AML-193 (cell line): ENCODE results near the gene GPR150.

Source experiments
- DNase-seq, 2 experiments: peaks; one replicate each; lab custom pipeline; 2025; lab: John Stamatoyannopoulos, UW

The GPR150 gene

GRCh38 chr5:95620030-95620869 is at the start of gene GPR150:
GPR150 (plus strand) TSS chr5:95620087; CDS start chr5:95620276, 189 bp downstream.
- DNase-seq, result peak; percentile 33 to 44

- DNase-seq, result no peak
Measured at GRCh38 chr5:95572016-95572415, 47.9 kb upstream of the GPR150 start.

GRCh38 chr5:95581576-95581975 is 38.3 kb upstream of the GPR150 start:
- no peak for DNase-seq

- DNase-seq, result no peak
Measured at GRCh38 chr5:95583992-95584391, 35.9 kb upstream of the GPR150 start.

GRCh38 chr5:95590880-95591279 is 29.0 kb upstream of the GPR150 start:
- DNase-seq, result no peak

- no peak for DNase-seq
Measured at GRCh38 chr5:95591490-95591901, 28.4 kb upstream of the GPR150 start.

- DNase-seq, result no peak
Measured at GRCh38 chr5:95595289-95595931, 24.5 kb upstream of the GPR150 start.

GRCh38 chr5:95599252-95599651 is 20.6 kb upstream of the GPR150 start:
- no peak for DNase-seq

- DNase-seq, result no peak
Measured at GRCh38 chr5:95600557-95600956, 19.3 kb upstream of the GPR150 start.

- DNase-seq, result no peak
Measured at GRCh38 chr5:95605786-95606185, 14.1 kb upstream of the GPR150 start.

GRCh38 chr5:95606419-95606818 is 13.5 kb upstream of the GPR150 start:
- DNase-seq, result no peak

- no peak for DNase-seq
Measured at GRCh38 chr5:95609711-95610110, 10.2 kb upstream of the GPR150 start.

- no peak for DNase-seq
Measured at GRCh38 chr5:95610546-95610945, 9.3 kb upstream of the GPR150 start.

GRCh38 chr5:95611396-95611795 is 8.5 kb upstream of the GPR150 start:
- no peak for DNase-seq

- no peak for DNase-seq
Measured at GRCh38 chr5:95613514-95613913, 6.4 kb upstream of the GPR150 start.

GRCh38 chr5:95615164-95615467 is 4.8 kb upstream of the GPR150 start:
- no peak for DNase-seq

GRCh38 chr5:95617057-95617456 is 2.8 kb upstream of the GPR150 start:
- DNase-seq, result no peak

GRCh38 chr5:95619096-95619495 is 791 bp upstream of the GPR150 start:
- no peak for DNase-seq

GRCh38 chr5:95619514-95620029 is 315 bp upstream of the GPR150 start:
- peak in 1 of 2 experiments; percentile 20 for DNase-seq

- DNase-seq, result peak; percentile 48 to 78
Measured at GRCh38 chr5:95620870-95621838, 1.3 kb downstream of the GPR150 start.

GRCh38 chr5:95621839-95622629 is 2.1 kb downstream of the GPR150 start:
- no peak for DNase-seq
